ENCODE results near the gene MLST8. TPM values are rescaled to one million over a fixed set of nuclear protein-coding genes. Genes with fewer than 3 reads are reported as not detected.

The MLST8 gene
- total and polyA plus RNA-seq, 4 donors = 11.1 to 26.7 (median 20.2) TPM

DNA sequence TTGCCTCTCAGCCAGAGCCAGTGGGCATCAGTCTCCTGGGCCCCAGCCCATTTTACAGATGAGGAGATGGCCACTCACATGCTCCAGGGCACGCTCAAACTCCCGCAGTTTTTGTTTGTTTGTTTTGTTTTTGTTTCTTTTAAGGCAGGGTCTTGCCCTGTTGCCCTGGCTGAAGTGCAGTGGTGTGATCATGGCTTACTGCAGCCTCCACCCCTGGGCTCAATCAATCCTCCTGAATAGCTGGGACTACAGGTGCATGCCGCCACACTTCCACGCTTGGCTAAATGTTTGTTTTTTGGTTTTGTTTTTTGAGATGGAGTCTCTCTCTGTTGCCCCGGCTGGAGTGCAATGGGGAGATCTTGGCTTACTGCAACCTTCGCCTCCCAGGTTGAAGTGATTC lies 21.7 kb downstream of the MLST8 start (continued):
- TF ChIP-seq, protein P1, sequence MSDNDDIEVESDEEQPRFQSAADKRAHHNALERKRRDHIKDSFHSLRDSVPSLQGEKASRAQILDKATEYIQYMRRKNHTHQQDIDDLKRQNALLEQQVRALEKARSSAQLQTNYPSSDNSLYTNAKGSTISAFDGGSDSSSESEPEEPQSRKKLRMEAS (IDR thresholded peaks at IDR 0.05) = no peak

DNA sequence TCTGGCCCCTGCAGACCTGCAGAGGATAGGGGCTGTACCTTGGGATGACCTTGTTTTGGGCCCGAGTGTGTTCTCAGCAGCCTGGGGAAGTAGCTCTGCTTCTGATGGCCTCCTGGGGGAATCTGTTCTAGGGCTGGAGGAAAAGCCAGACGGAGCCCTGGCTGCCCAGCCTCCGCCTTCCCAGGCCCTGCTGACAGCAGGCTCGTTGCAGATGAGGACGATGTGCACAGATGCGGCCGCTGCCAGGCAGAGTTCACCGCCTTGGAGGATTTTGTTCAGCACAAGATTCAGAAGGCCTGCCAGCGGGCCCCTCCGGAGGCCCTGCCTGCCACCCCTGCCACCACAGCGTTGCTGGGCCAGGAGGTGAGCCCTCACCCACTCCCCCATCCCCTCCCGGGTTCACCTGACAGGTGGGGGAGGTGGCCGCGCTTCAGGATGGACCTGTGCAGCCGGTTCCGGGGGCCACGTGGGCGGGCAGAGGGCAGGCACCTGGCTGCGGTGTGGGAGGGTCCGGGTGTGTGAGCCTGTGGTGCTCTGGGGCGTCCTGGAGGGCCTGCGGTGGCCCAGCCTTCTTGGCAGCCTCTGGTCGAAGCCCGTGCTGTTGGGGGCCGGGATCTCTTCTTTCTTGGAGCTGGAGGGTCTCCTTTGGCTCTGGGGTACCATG lies 23.0 kb downstream of the MLST8 start:
- Histone ChIP-seq H3K27me3 (ENCODE audit: control insufficient read depth in 4 of 4, insufficient read depth in 4 of 4, low read length in 3 of 4) (no peaks in the 10 kb centered on the region), H3K9ac (ENCODE audit: low read depth in 1 of 2, low read length in 2 of 2) (no peak overlapping the region), H3K27ac (ENCODE audit: low read depth in 1 of 2, low read length in 2 of 2) (no peak overlapping the region), H3K36me3 (ENCODE audit: control insufficient read depth in 4 of 4, insufficient read depth in 3 of 4, low read depth in 1 of 4, low read length in 3 of 4) (peaks cover 0 to 43% (median 21%) of the 10 kb centered on the region in 4 donors), H3K4me3 (ENCODE audit: low read depth in 1 of 3, low read length in 3 of 3) (no peak overlapping the region), H3K4me1 (ENCODE audit: control insufficient read depth in 4 of 4, insufficient read depth in 4 of 4, low read length in 3 of 4) (peaks cover 10 to 33% (median 25%) of the 10 kb centered on the region in 4 donors), H3K9me3 (ENCODE audit: control insufficient read depth in 4 of 4, low read length in 3 of 4) (no peaks in the 10 kb centered on the region)
- TF ChIP-seq JUND (IDR thresholded peaks at IDR 0.05) (no peak), RXRA (IDR thresholded peaks at IDR 0.05) (no peak), RAD21 (IDR thresholded peaks at IDR 0.05) (no peak), GABPA (IDR thresholded peaks at IDR 0.05 in 1 of 2, conservative IDR thresholded peaks at IDR 0.05 in 1 of 2) (no peak), EGR1 (IDR thresholded peaks at IDR 0.05; ENCODE audit: low read depth in 2 of 2) (no peak), FOXA2 (IDR thresholded peaks at IDR 0.05) (no peak), HNF4G (IDR thresholded peaks at IDR 0.05) (no peak), NR2F2 (IDR thresholded peaks at IDR 0.05) (no peak), REST (IDR thresholded peaks at IDR 0.05) (no peak), HNF4A (conservative IDR thresholded peaks at IDR 0.05) (no peak), SP1 (IDR thresholded peaks at IDR 0.05) (no peak), TAF1 (conservative IDR thresholded peaks at IDR 0.05) (no peak), FOXA1 (IDR thresholded peaks at IDR 0.05) (no peak), ZBTB33 (IDR thresholded peaks at IDR 0.05) (no peak), YY1 (IDR thresholded peaks at IDR 0.05) (no peak), ATF3 (IDR thresholded peaks at IDR 0.05) (no peak)
- TF ChIP-seq, protein P1 (IDR thresholded peaks at IDR 0.05) = no peak
- TF ChIP-seq, protein P2, sequence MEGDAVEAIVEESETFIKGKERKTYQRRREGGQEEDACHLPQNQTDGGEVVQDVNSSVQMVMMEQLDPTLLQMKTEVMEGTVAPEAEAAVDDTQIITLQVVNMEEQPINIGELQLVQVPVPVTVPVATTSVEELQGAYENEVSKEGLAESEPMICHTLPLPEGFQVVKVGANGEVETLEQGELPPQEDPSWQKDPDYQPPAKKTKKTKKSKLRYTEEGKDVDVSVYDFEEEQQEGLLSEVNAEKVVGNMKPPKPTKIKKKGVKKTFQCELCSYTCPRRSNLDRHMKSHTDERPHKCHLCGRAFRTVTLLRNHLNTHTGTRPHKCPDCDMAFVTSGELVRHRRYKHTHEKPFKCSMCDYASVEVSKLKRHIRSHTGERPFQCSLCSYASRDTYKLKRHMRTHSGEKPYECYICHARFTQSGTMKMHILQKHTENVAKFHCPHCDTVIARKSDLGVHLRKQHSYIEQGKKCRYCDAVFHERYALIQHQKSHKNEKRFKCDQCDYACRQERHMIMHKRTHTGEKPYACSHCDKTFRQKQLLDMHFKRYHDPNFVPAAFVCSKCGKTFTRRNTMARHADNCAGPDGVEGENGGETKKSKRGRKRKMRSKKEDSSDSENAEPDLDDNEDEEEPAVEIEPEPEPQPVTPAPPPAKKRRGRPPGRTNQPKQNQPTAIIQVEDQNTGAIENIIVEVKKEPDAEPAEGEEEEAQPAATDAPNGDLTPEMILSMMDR (IDR thresholded peaks at IDR 0.05; ENCODE audit: low read depth, low read length, missing input control) = no peak
- DNase-seq (ENCODE audit: low spot score) = no peak
- 94% methylated on average over 25 of the region's 25 CpGs for WGBS

Measured in liver (tissue), 9 donors.